Head of caudate nucleus (tissue), 42 donors: Measurements from ENCODE around the gene CLDN5.

ENCODE experiments used
- DNase-seq, 42 donors: peaks; one replicate each; pipeline versions ENCODE4 v3.0.0 to v3.0.0-alpha.2; 2020 to 2021; ENCODE audit warnings: mixed read lengths in 7 of 42
- intact Hi-C: fragments of 100-400 bp; cut with DNase I; formaldehyde crosslinking; loops from one replicate; pipeline ENCODE4 v1.15.0; 2022

The CLDN5 gene

GRCh38 chr22:19513823-19514222 is 10.4 kb downstream of the CLDN5 start:
- DNase-seq, result no peak
- intact Hi-C loops, result no loop called here

- no peak for DNase-seq
- intact Hi-C loops, result no loop called here
Observed at GRCh38 chr22:19510919-19511341, 13.3 kb downstream of the CLDN5 start.

GRCh38 chr22:19509923-19510322 is 14.3 kb downstream of the CLDN5 start:
- DNase-seq, result peak in 2 of 42 donors; percentile 3 to 7
- intact Hi-C loops, result no loop called here

- intact Hi-C loops, result no loop called here
- peak in 1 of 42 donors; percentile 10 for DNase-seq
Observed at GRCh38 chr22:19509191-19509590, 15.0 kb downstream of the CLDN5 start.

GRCh38 chr22:19508024-19508776 is 16.0 kb downstream of the CLDN5 start:
- intact Hi-C loops, result no loop called here
- DNase-seq, result peak in 2 of 42 donors; percentile 15 to 17

GRCh38 chr22:19507534-19507861 is 16.7 kb downstream of the CLDN5 start:
- intact Hi-C loops, result no loop called here

GRCh38 chr22:19506212-19506611 is 18.0 kb downstream of the CLDN5 start:
- peak in 2 of 42 donors; percentile 8 to 12 for DNase-seq

More at GRCh38 chr22:19507534-19507861, 16.7 kb downstream of the CLDN5 start:
- DNase-seq, result peak in 1 of 42 donors; percentile 11

GRCh38 chr22:19505735-19506126 is 18.5 kb downstream of the CLDN5 start:
- intact Hi-C loops, result no loop called here

More at GRCh38 chr22:19506212-19506611, 18.0 kb downstream of the CLDN5 start:
- intact Hi-C loops, result no loop called here

GRCh38 chr22:19504900-19505734 is 19.1 kb downstream of the CLDN5 start:
- peak in 3 of 42 donors; percentile 3 to 23 (median 3) for DNase-seq
- intact Hi-C loops, result no loop called here

More at GRCh38 chr22:19505735-19506126, 18.5 kb downstream of the CLDN5 start:
- DNase-seq, result peak in 2 of 42 donors; percentile 5

GRCh38 chr22:19503869-19504268 is 20.3 kb downstream of the CLDN5 start:
- intact Hi-C loops, result no loop called here
- peak in 3 of 42 donors; percentile 11 to 41 (median 21) for DNase-seq

- intact Hi-C loops, result no loop called here
- peak in 1 of 42 donors; percentile 9 for DNase-seq
Observed at GRCh38 chr22:19503367-19503766, 20.8 kb downstream of the CLDN5 start.

GRCh38 chr22:19501897-19502447 is 22.2 kb downstream of the CLDN5 start:
- intact Hi-C loops, result no loop called here
- peak in 1 of 42 donors; percentile 15 for DNase-seq

- intact Hi-C loops, result no loop called here
- DNase-seq, result no peak
Observed at GRCh38 chr22:19499880-19500242, 24.3 kb downstream of the CLDN5 start.

- DNase-seq, result no peak
- intact Hi-C loops, result no loop called here
Observed at GRCh38 chr22:19499236-19499879, 24.9 kb downstream of the CLDN5 start.

GRCh38 chr22:19498866-19499190 is 25.4 kb downstream of the CLDN5 start:
- DNase-seq, result no peak
- intact Hi-C loops, result no loop called here

GRCh38 chr22:19498154-19498865 is 25.9 kb downstream of the CLDN5 start:
- DNase-seq, result no peak
- intact Hi-C loops, result no loop called here

GRCh38 chr22:19497245-19497644 is 27.0 kb downstream of the CLDN5 start:
- intact Hi-C loops, result no loop called here
- DNase-seq, result no peak

GRCh38 chr22:19496324-19496630 is 27.9 kb downstream of the CLDN5 start:
- intact Hi-C loops, result no loop called here
- DNase-seq, result no peak
